IMR-90 (cell line): ENCODE measurements around the gene RAB36. TPM values are rescaled to one million over a fixed set of nuclear protein-coding genes. Genes with fewer than 3 reads are reported as not detected.

Source experiments
- ATAC-seq: fragments of 200-7000 bp; cut with Tn5 transposase; 2 replicates; pipeline ENCODE4 v1.9.1; 2020; ENCODE audit warnings: low read depth, mild to moderate bottlenecking, moderate library complexity
- BruUV-seq: library from RNA; stranded (reverse); fragments of 400-500 nt; replicated peaks from 2 replicates; lab custom pipeline; 2021; lab: Mats Ljungman, UMichigan
- CTCF ChIA-PET: fragments of 300-600 bp; formaldehyde crosslinking; extraction: SDS; loops from one replicate; lab custom pipeline; 2021; ENCODE audit warnings: antibody characterized with exemption; lab: Yijun Ruan, JAX
- POLR2A ChIA-PET: fragments of 300-600 bp; sonication (Branson Sonifier 250); formaldehyde crosslinking; loops from one replicate; lab custom pipeline; 2022; ENCODE audit warnings: antibody characterized with exemption; ENCODE audit not compliant: unreplicated experiment; lab: Charles Lee
- DNase-seq: peaks from one replicate; pipeline ENCODE4 v3.0.0; 2013
- H2AFZ ChIP-seq: replicated peaks from 2 replicates; pipeline ENCODE3; 2013; ENCODE audit warnings: low read length, mild to moderate bottlenecking; ENCODE audit not compliant: poor library complexity
- H2AK5ac ChIP-seq: 2 replicates; pipeline ENCODE4 v1.6.1; 2013; ENCODE audit warnings: low read depth, low read length, inconsistent platforms
- H2AK9ac ChIP-seq: replicated peaks from 2 replicates; pipeline ENCODE3; 2013; ENCODE audit warnings: mild to moderate bottlenecking, low read depth, low read length, moderate library complexity; ENCODE audit not compliant: poor library complexity
- H2BK120ac ChIP-seq: 2 replicates; pipeline ENCODE4 v1.6.1; 2013; ENCODE audit warnings: low read depth, low read length, inconsistent platforms
- H2BK15ac ChIP-seq: 3 replicates; pipeline ENCODE4 v1.6.1; 2013; ENCODE audit warnings: low read depth, low read length, inconsistent platforms
- H2BK20ac ChIP-seq: 2 replicates; pipeline ENCODE4 v1.6.1; 2013; ENCODE audit warnings: low read depth, mild to moderate bottlenecking, inconsistent platforms, low read length, moderate library complexity
- H2BK5ac ChIP-seq: 2 replicates; pipeline ENCODE4 v1.6.1; 2013; ENCODE audit warnings: mild to moderate bottlenecking, low read depth, low read length, inconsistent platforms; ENCODE audit not compliant: poor library complexity, severe bottlenecking
- H3K14ac ChIP-seq: replicated peaks from 2 replicates; pipeline ENCODE4 v1.6.1; 2013; ENCODE audit warnings: low read depth, low read length, inconsistent platforms
- H3K18ac ChIP-seq: 2 replicates; pipeline ENCODE4 v1.6.1; 2013; ENCODE audit warnings: low read depth, low read length, control low read depth
- H3K23ac ChIP-seq: 2 replicates; pipeline ENCODE4 v1.6.1; 2013; ENCODE audit warnings: low read depth, low read length, inconsistent platforms
- H3K27ac ChIP-seq: 2 replicates; pipeline ENCODE4 v1.5.1; 2013; ENCODE audit warnings: mild to moderate bottlenecking, control low read depth, low read length; ENCODE audit not compliant: insufficient read depth
- H3K27me3 ChIP-seq: 2 replicates; pipeline ENCODE4 v1.6.1; 2013; ENCODE audit warnings: low read length; ENCODE audit not compliant: control insufficient read depth, insufficient read depth
- H3K36me3 ChIP-seq: 2 replicates; pipeline ENCODE4 v1.6.1; 2013; ENCODE audit warnings: low read length, mixed read lengths; ENCODE audit not compliant: control insufficient read depth, insufficient read depth
- H3K4ac ChIP-seq: 2 replicates; pipeline ENCODE4 v1.6.1; 2013; ENCODE audit warnings: low read depth, low read length, inconsistent platforms
- H3K4me1 ChIP-seq: 2 replicates; pipeline ENCODE4 v1.6.1; 2013; ENCODE audit warnings: low read length, mixed read lengths; ENCODE audit not compliant: control insufficient read depth, insufficient read depth
- H3K4me2 ChIP-seq: 2 replicates; pipeline ENCODE4 v1.6.1; 2013; ENCODE audit warnings: low read depth, mild to moderate bottlenecking, control low read depth, low read length, moderate library complexity
- H3K4me3 ChIP-seq: 2 replicates; pipeline ENCODE4 v1.5.1; 2013; ENCODE audit warnings: low read depth, mild to moderate bottlenecking, control low read depth, low read length, moderate library complexity; ENCODE audit not compliant: insufficient read depth
- H3K56ac ChIP-seq: 2 replicates; pipeline ENCODE4 v1.6.1; 2013; ENCODE audit warnings: low read length, inconsistent platforms; ENCODE audit not compliant: insufficient read depth; ENCODE audit errors: extremely low read depth
- H3K79me1 ChIP-seq, 2 experiments: 2 replicates each; pipeline ENCODE4 v1.6.1; 2013; ENCODE audit warnings: low read length in 2 of 2, inconsistent platforms in 1 of 2, low read depth in 1 of 2
- H3K9ac ChIP-seq: 2 replicates; pipeline ENCODE4 v1.6.1; 2013; ENCODE audit warnings: low read depth, low read length, control low read depth
- H3K9me1 ChIP-seq: 2 replicates; pipeline ENCODE4 v1.6.1; 2013; ENCODE audit warnings: low read length, inconsistent platforms; ENCODE audit not compliant: insufficient read depth
- H3K9me3 ChIP-seq: 2 replicates; pipeline ENCODE4 v1.6.1; 2013; ENCODE audit warnings: low read length; ENCODE audit not compliant: control insufficient read depth, insufficient read depth
- H4K20me1 ChIP-seq: 2 replicates; pipeline ENCODE4 v1.6.1; 2013; ENCODE audit warnings: low read length, inconsistent platforms; ENCODE audit not compliant: insufficient read depth
- H4K5ac ChIP-seq: 2 replicates; pipeline ENCODE4 v1.6.1; 2013; ENCODE audit warnings: mild to moderate bottlenecking, low read depth, low read length, control low read depth
- H4K8ac ChIP-seq, 2 experiments: 2 replicates each; pipeline ENCODE4 v1.6.1; 2013; ENCODE audit warnings: low read depth in 2 of 2, low read length in 2 of 2, control low read depth in 1 of 2, inconsistent platforms in 1 of 2
- H4K91ac ChIP-seq: 2 replicates; pipeline ENCODE4 v1.6.1; 2013; ENCODE audit warnings: low read depth, low read length, inconsistent platforms; ENCODE audit not compliant: insufficient read depth
- BHLHE40 ChIP-seq: fragments of 150-350 bp; IDR thresholded peaks from 2 replicates; pipeline ENCODE4 v1.6.1; 2016; ENCODE audit warnings: mild to moderate bottlenecking, low read depth, low read length
- CEBPB ChIP-seq: IDR thresholded peaks from 2 replicates; pipeline ENCODE4 v1.6.1; 2012; ENCODE audit warnings: low read depth, low read length, improper control_type of control experiment
- CHD1 ChIP-seq: IDR thresholded peaks from 2 replicates; pipeline ENCODE4 v1.6.1; 2012; ENCODE audit warnings: low read depth, low read length, improper control_type of control experiment
- FOS ChIP-seq: fragments of 150-350 bp; IDR thresholded peaks from 2 replicates; pipeline ENCODE4 v1.6.1; 2016; ENCODE audit warnings: low read depth, low read length
- MAFK ChIP-seq: IDR thresholded peaks from 2 replicates; pipeline ENCODE4 v1.6.1; 2012; ENCODE audit warnings: low read depth, low read length, improper control_type of control experiment
- MAZ ChIP-seq: IDR thresholded peaks from 2 replicates; pipeline ENCODE4 v1.6.1; 2012; ENCODE audit warnings: low read depth, mild to moderate bottlenecking, low read length, improper control_type of control experiment, moderate library complexity, borderline replicate concordance
- MXI1 ChIP-seq: IDR thresholded peaks from 2 replicates; pipeline ENCODE4 v1.6.1; 2012; ENCODE audit warnings: low read depth, mild to moderate bottlenecking, low read length, moderate library complexity, borderline replicate concordance
- NFE2L2 ChIP-seq: fragments of 150-350 bp; IDR thresholded peaks from 2 replicates; pipeline ENCODE4 v1.6.1; 2016; ENCODE audit warnings: low read depth, mild to moderate bottlenecking, low read length
- POLR2A ChIP-seq: IDR thresholded peaks from 2 replicates; pipeline ENCODE4 v1.6.1; 2012; ENCODE audit warnings: mild to moderate bottlenecking, low read depth, low read length
- RAD21 ChIP-seq: IDR thresholded peaks from 2 replicates; pipeline ENCODE4 v1.6.1; 2012; ENCODE audit warnings: low read length, improper control_type of control experiment
- RCOR1 ChIP-seq: IDR thresholded peaks from 2 replicates; pipeline ENCODE4 v1.6.1; 2012; ENCODE audit warnings: mild to moderate bottlenecking, low read length, improper control_type of control experiment; ENCODE audit not compliant: insufficient replicate concordance
- RFX5 ChIP-seq: IDR thresholded peaks from 2 replicates; pipeline ENCODE4 v1.8.0; 2012; ENCODE audit warnings: low read depth, mild to moderate bottlenecking, low read length, moderate library complexity
- SMC3 ChIP-seq: fragments of 150-350 bp; IDR thresholded peaks from 2 replicates; pipeline ENCODE4 v1.6.1; 2016; ENCODE audit warnings: low read depth, mild to moderate bottlenecking, antibody characterized with exemption, low read length, moderate library complexity
- WGBS, 2 experiments: methylation state at CpG; one replicate each; pipeline versions ENCODE4 v1.1.5 to v1.1.7; 2013; ENCODE audit warnings: missing lambda C conversion rate in 2 of 2; ENCODE audit not compliant: insufficient read length in 1 of 2; ENCODE audit errors: extremely low coverage in 2 of 2; 5-methylcytosine and 5-hydroxymethylcytosine counted together
- dilution Hi-C: fragments of 300-500 bp; cut with HindIII; formaldehyde crosslinking; loops from one replicate; pipeline ENCODE4 v1.14.3; 2018; ENCODE audit warnings: low sequenced_read_pairs; ENCODE audit not compliant: unreplicated experiment
- in situ Hi-C: fragments of 300-500 bp; cut with MboI; formaldehyde crosslinking; loops from 3 replicates; pipeline ENCODE4 v1.14.3; 2019; ENCODE audit warnings: low sequenced_read_pairs, inconsistent platforms, mixed read lengths
- intact Hi-C: fragments of 100-400 bp; cut with micrococcal nuclease; formaldehyde crosslinking; loops from 2 replicates; pipeline ENCODE4 v1.10.0; 2022
- polyA plus RNA-seq, 3 experiments: library from polyadenylated mRNA; depleted of rRNA; stranded (reverse); fragments of >200 nt; gene quantifications; 2 replicates each; pipeline ENCODE4 v1.2.3, GENCODE V29; 2012; ENCODE audit warnings: low replicate concordance in 1 of 3
- total RNA-seq: library from RNA; depleted of rRNA; stranded (reverse); fragments of >200 nt; gene quantifications from 2 replicates; pipeline ENCODE4 v1.2.3, GENCODE V29; 2012
- TF ChIP-seq, protein P1 (sequence below): conservative IDR thresholded peaks from 2 replicates; pipeline ENCODE4 v1.5.1; 2012; ENCODE audit warnings: mild to moderate bottlenecking, low read depth, low read length, improper control_type of control experiment
- TF ChIP-seq, protein P2 (sequence below): fragments of 150-350 bp; IDR thresholded peaks from 2 replicates; pipeline ENCODE4 v1.6.1; 2016; ENCODE audit warnings: low read depth, mild to moderate bottlenecking, low read length, moderate library complexity, borderline replicate concordance
- TF ChIP-seq, protein P3 (sequence below): fragments of 150-350 bp; IDR thresholded peaks from 2 replicates; pipeline ENCODE4 v1.6.1; 2017; ENCODE audit warnings: mild to moderate bottlenecking, antibody characterized with exemption, low read length, low read depth

Gene RAB36
- total and polyA plus RNA-seq, 2 of the 4 experiments (the other 2 are of a cell fraction) = 3.6 to 4.0 TPM

DNA sequence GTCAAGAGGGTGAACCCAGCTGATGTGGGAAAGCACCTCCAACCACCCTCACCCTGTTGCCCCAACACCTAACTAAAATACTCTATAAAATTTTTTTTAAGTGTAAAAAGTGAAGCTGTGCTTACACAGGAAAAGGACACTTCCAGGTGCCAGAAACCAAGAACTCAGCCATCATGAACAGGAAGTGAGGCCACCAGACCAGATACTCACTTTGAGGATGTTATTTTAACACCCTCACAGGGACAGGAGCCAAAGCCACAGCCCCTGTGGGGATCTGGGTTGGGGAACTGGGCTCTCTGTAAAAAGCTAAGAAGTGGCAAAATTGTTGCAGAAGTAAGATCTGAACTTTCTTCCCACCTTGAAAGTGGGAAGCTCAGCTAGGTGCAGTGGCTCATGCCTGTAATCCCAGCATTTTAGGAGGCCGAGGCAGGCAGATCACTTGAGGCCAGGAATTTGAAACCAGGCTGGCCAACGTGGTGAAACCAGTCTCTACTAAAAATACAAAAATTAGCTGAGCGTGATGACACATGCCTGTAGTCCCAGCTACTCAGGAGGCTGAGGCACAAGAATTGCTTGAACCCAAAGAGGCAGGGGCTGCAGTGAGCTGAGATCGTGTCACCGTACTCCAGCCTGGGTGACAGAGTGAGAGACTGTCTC is 7.2 kb upstream of the RAB36 start:
- H3K18ac ChIP-seq = no peak overlapping the region
- H3K14ac ChIP-seq = no peak overlapping the region
- no peak overlapping the region for H4K91ac ChIP-seq
- H2AFZ ChIP-seq = no peak overlapping the region
- H3K9me3 ChIP-seq = no peaks in the 10 kb centered on the region
- no peak overlapping the region for H4K8ac ChIP-seq
- no peaks in the 10 kb centered on the region for H3K79me1 ChIP-seq
- 0 out of 2 replicates have a peak, but pooled peaks cover 4% of the 10 kb centered on the region for H3K4me1 ChIP-seq
- dilution Hi-C loops = no loop called here
- no TSS peak for BruUV-seq
- H2AK9ac ChIP-seq = no peak overlapping the region
- TF ChIP-seq, protein P1, sequence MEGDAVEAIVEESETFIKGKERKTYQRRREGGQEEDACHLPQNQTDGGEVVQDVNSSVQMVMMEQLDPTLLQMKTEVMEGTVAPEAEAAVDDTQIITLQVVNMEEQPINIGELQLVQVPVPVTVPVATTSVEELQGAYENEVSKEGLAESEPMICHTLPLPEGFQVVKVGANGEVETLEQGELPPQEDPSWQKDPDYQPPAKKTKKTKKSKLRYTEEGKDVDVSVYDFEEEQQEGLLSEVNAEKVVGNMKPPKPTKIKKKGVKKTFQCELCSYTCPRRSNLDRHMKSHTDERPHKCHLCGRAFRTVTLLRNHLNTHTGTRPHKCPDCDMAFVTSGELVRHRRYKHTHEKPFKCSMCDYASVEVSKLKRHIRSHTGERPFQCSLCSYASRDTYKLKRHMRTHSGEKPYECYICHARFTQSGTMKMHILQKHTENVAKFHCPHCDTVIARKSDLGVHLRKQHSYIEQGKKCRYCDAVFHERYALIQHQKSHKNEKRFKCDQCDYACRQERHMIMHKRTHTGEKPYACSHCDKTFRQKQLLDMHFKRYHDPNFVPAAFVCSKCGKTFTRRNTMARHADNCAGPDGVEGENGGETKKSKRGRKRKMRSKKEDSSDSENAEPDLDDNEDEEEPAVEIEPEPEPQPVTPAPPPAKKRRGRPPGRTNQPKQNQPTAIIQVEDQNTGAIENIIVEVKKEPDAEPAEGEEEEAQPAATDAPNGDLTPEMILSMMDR = no peak
- TF ChIP-seq MXI1 (no peak), CHD1 (no peak), SMC3 (no peak), MAZ (no peak), POLR2A (no peak), RFX5 (no peak), RCOR1 (no peak), RAD21 (no peak), BHLHE40 (no peak), FOS (no peak), MAFK (no peak), CEBPB (no peak), NFE2L2 (no peak)
- TF ChIP-seq, protein P2, sequence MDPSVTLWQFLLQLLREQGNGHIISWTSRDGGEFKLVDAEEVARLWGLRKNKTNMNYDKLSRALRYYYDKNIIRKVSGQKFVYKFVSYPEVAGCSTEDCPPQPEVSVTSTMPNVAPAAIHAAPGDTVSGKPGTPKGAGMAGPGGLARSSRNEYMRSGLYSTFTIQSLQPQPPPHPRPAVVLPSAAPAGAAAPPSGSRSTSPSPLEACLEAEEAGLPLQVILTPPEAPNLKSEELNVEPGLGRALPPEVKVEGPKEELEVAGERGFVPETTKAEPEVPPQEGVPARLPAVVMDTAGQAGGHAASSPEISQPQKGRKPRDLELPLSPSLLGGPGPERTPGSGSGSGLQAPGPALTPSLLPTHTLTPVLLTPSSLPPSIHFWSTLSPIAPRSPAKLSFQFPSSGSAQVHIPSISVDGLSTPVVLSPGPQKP = no peak
- TF ChIP-seq, protein P3, sequence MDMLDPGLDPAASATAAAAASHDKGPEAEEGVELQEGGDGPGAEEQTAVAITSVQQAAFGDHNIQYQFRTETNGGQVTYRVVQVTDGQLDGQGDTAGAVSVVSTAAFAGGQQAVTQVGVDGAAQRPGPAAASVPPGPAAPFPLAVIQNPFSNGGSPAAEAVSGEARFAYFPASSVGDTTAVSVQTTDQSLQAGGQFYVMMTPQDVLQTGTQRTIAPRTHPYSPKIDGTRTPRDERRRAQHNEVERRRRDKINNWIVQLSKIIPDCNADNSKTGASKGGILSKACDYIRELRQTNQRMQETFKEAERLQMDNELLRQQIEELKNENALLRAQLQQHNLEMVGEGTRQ = no peak
- CTCF ChIA-PET = no interaction called here
- no peak overlapping the region for H2BK20ac ChIP-seq
- no peak overlapping the region for H2AK5ac ChIP-seq
- H2BK5ac ChIP-seq = no peak overlapping the region
- no peaks in the 10 kb centered on the region for H3K36me3 ChIP-seq
- H3K27me3 ChIP-seq = peaks cover 6% of the 10 kb centered on the region
- no peaks in the 10 kb centered on the region for H3K9me1 ChIP-seq
- in situ Hi-C loops = no loop called here
- no peak overlapping the region for H3K4ac ChIP-seq
- H4K20me1 ChIP-seq = no peaks in the 10 kb centered on the region
- H3K9ac ChIP-seq = no peak overlapping the region
- no CpG with 5 or more reads among the region's 5 CpGs for WGBS, 2 experiments
- no peak for ATAC-seq
- POLR2A ChIA-PET = interaction anchor here (0.6 kb wide), 1 partner anchor 18 kb away, joined by 3 read pairs; no protein-coding TSS in a partner anchor
- H3K4me2 ChIP-seq = no peak overlapping the region
- no peak for DNase-seq
- H4K5ac ChIP-seq = no peak overlapping the region
- intact Hi-C loops = loop anchor here (10.0 kb wide), 1 partner anchor 673 kb away; no protein-coding TSS in a partner anchor
- H3K4me3 ChIP-seq = no peak overlapping the region
- no peak overlapping the region for H3K27ac ChIP-seq
- no peak overlapping the region for H2BK15ac ChIP-seq
- H2BK120ac ChIP-seq = no peak overlapping the region
- H3K56ac ChIP-seq = no peak overlapping the region
- no peak overlapping the region for H3K23ac ChIP-seq
